ENCODE data around the gene UTP20. TPM values are rescaled to one million over a fixed set of nuclear protein-coding genes. Genes with fewer than 3 reads are reported as not detected.

UTP20 gene
- total RNA-seq, 6 experiments from 2014 or later: 4.6 to 8.5 (median 6.5) TPM

- no peak for ATAC-seq
- Histone ChIP-seq H3K36me3 (peaks cover 0 to 10% (median 2%) of the 10 kb centered on the region in 4 donors), H3K27ac (no peak overlapping the region), H3K4me1 (no peaks in the 10 kb centered on the region), H3K9me3 (no peaks in the 10 kb centered on the region), H3K27me3 (no peaks in the 10 kb centered on the region), H3K4me3 (no peak overlapping the region)
- intact Hi-C loops (cut with DNase I): no loop called here
- DNase-seq: no peak
- TF ChIP-seq POLR2A (IDR thresholded peaks at IDR 0.05): no peak
- TF ChIP-seq CTCF (IDR thresholded peaks at IDR 0.05): no peak
- WGBS (ENCODE audit: insufficient coverage, low coverage, low lambda C conversion rate, missing lambda C conversion rate): 85% methylated on average over 2 of the region's 2 CpGs
These were observed 56.5 kb downstream of the UTP20 start for GRCh38 chr12:101336437-101336836.

GRCh38 chr12:101338087-101338486, 58.2 kb downstream of the UTP20 start:
- TF ChIP-seq POLR2A (IDR thresholded peaks at IDR 0.05): no peak
- TF ChIP-seq CTCF (IDR thresholded peaks at IDR 0.05): no peak
- intact Hi-C loops (cut with DNase I): no loop called here
- Histone ChIP-seq H3K4me3 (no peak overlapping the region), H3K27me3 (no peaks in the 10 kb centered on the region), H3K36me3 (peaks cover 0 to 15% (median 7%) of the 10 kb centered on the region in 4 donors), H3K27ac (no peak overlapping the region), H3K9me3 (no peaks in the 10 kb centered on the region), H3K4me1 (no peaks in the 10 kb centered on the region)
- WGBS (ENCODE audit: insufficient coverage, low coverage, low lambda C conversion rate, missing lambda C conversion rate): 87% methylated on average over 4 of the region's 4 CpGs
- DNase-seq: no peak
- ATAC-seq: no peak

GRCh38 chr12:101343893-101344292, 64.0 kb downstream of the UTP20 start:
- WGBS (ENCODE audit: insufficient coverage, low coverage, low lambda C conversion rate, missing lambda C conversion rate): 96% methylated on average over 3 of the region's 3 CpGs
- TF ChIP-seq POLR2A (IDR thresholded peaks at IDR 0.05) (no peak), CTCF (IDR thresholded peaks at IDR 0.05) (no peak)
- Histone ChIP-seq H3K4me1 (no peaks in the 10 kb centered on the region), H3K27ac (no peak overlapping the region), H3K4me3 (no peak overlapping the region), H3K36me3 (peaks cover 0 to 42% (median 17%) of the 10 kb centered on the region in 4 donors), H3K9me3 (no peaks in the 10 kb centered on the region), H3K27me3 (no peaks in the 10 kb centered on the region)
- intact Hi-C loops (cut with DNase I): no loop called here
- DNase-seq: no peak
- ATAC-seq: no peak

GRCh38 chr12:101351682-101352081, 71.8 kb downstream of the UTP20 start:
- no peaks in the 10 kb centered on the region for H3K27me3 ChIP-seq
- intact Hi-C loops (cut with DNase I): no loop called here
- H3K27ac ChIP-seq: no peak overlapping the region
- no peaks in the 10 kb centered on the region for H3K4me1 ChIP-seq
- H3K4me3 ChIP-seq: no peak overlapping the region
- H3K9me3 ChIP-seq: no peaks in the 10 kb centered on the region
- ATAC-seq (no peak), DNase-seq (no peak)
- no peak for TF ChIP-seq POLR2A (IDR thresholded peaks at IDR 0.05)
- no peak for TF ChIP-seq CTCF (IDR thresholded peaks at IDR 0.05)
- WGBS (ENCODE audit: insufficient coverage, low coverage, low lambda C conversion rate, missing lambda C conversion rate): 88% methylated on average over 4 of the region's 4 CpGs
- peaks cover 0 to 26% (median 7%) of the 10 kb centered on the region in 4 donors for H3K36me3 ChIP-seq

GRCh38 chr12:101356794-101357193, 76.9 kb downstream of the UTP20 start:
- WGBS (ENCODE audit: insufficient coverage, low coverage, low lambda C conversion rate, missing lambda C conversion rate): 85% methylated on average over 5 of the region's 5 CpGs
- Histone ChIP-seq H3K27ac (no peak overlapping the region), H3K4me1 (no peaks in the 10 kb centered on the region), H3K27me3 (no peaks in the 10 kb centered on the region), H3K4me3 (no peak overlapping the region), H3K9me3 (no peaks in the 10 kb centered on the region), H3K36me3 (peaks cover 0 to 25% (median 4%) of the 10 kb centered on the region in 4 donors)
- DNase-seq (no peak), ATAC-seq (no peak)
- no peak for TF ChIP-seq POLR2A (IDR thresholded peaks at IDR 0.05)
- intact Hi-C loops (cut with DNase I): no loop called here
